CD4-positive, alpha-beta T cell treated with Interleukin-21 for 1 hour (primary cell): Measurements from ENCODE around the gene CPEB3.
"Not testable (repeated sequence)": the region's sequence is repeated elsewhere in the genome, so short reads cannot be mapped to it uniquely, and the experiment has no call there.

ENCODE experiments used
- DNase-seq: peaks from one replicate; pipeline ENCODE4 v3.0.0-alpha.2; 2020

CPEB3 gene

GRCh38 chr10:92134049-92134448, 156.8 kb downstream of the CPEB3 start:
- DNase-seq = not testable (repeated sequence)

GRCh38 chr10:92131275-92131820, 159.5 kb downstream of the CPEB3 start:
- no peak for DNase-seq

- no peak for DNase-seq
These were observed 160.1 kb downstream of the CPEB3 start for GRCh38 chr10:92130622-92131274.

DNA sequence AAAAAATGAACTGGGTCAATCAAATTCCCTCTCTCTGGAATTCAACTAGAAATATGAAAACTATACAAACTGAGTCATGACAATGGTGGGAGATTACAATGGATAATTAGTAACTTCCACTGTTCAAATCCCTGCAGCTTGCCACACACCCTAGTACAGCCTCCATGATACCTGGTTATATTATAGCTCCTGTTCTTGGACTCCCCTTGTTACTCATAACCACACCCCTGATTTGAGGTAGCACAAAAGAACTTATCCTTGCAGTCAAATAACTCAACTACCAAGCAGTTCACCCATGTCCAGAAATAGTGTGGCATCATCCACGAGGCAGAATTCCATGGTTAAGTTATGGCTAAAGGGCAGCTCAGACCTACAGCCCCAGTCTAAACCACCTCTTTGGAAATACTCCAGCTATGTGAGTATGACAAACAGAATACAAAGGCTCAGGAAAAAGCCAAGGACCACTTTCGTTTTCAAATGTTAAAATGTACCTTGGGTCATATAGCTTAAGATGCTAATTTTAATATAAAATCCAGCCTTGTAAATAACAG, 164.7 kb downstream of the CPEB3 start:
- no peak for DNase-seq

- DNase-seq = no peak
These were observed 165.7 kb downstream of the CPEB3 start for GRCh38 chr10:92125144-92125543.

GRCh38 chr10:92124616-92125143, 166.2 kb downstream of the CPEB3 start:
- no peak for DNase-seq

GRCh38 chr10:92124020-92124419, 166.9 kb downstream of the CPEB3 start:
- DNase-seq = no peak

DNA sequence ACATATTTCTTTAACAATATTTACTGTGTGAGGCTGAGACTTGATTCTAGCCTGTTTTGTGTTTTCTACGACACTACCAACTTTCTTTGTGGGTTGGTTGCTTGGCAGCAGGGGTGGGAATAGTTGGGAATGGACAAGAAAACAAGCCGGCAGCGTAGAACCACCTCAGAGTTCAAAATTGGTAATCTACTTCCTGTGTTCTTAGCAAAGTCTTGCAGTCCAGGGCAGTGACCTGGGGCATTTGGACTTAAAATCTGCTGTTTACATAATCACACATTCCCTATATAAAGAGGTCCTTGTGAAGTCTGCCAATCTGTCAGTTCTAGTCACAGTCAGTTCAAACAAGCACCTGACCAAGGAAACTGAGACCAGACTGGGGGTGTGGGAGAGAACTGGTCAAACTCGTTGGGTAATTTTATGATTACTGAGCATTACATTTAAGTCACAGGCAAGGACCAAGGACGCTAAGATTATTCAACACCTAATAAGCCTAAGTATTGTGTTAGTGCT, 167.9 kb downstream of the CPEB3 start:
- DNase-seq = no peak

DNA sequence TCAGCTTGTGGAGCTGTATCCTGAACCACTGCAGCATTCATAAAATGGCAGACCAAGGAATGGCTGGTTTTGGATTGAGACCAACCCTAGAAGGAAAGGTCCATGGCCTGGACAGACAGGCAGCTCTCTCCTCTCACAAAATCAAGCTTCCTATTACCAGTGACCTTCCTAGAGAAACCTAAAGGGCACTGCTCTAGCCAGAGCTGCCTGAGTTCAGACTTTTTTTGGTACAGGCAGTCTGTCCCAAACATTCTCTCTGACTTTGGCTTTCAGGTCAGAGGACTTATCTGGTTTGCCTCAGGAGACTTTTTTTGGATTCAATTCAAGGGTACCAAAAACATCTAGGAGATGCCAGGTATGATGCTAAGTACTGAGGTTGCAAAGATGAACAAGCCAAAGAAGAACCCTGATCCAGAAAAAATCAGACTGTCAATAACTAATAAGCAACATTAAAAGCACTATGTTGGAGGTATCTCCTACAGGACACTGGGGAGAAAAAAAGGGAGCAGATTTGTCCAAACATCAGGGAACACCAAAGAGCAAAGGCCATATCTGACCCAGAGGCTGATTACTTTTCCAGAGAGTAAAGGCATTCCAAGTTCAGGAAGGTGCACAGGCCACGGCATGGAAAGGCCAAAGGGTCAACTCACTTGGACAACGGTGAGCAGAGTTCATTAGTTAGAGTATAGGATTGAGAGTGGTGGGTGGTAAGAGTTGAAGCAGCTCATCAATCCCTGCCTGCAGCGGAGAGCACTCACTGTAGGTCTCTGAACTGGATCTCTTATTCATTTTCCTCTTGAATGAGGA, 169.0 kb downstream of the CPEB3 start:
- no peak for DNase-seq

DNA sequence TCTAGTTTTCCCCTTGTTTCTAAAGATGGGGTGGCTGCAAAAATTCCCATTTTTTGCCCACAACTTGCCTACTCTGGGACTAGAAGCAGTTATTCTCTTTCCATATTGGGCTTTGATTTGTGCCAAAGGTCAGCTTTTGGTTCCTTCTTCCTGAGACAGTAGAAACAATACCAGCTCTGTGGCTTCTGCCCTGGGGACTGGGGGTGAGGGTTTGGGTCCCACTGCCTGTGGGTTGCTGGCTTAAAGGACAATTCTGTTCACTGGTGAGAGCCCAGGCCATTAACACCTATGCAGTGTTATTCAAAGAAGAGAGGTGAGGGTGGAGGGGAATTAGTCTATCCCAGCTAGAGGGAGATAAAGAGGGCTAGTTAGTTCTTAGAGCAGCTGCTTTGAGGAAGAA, 171.5 kb downstream of the CPEB3 start:
- no peak for DNase-seq

DNA sequence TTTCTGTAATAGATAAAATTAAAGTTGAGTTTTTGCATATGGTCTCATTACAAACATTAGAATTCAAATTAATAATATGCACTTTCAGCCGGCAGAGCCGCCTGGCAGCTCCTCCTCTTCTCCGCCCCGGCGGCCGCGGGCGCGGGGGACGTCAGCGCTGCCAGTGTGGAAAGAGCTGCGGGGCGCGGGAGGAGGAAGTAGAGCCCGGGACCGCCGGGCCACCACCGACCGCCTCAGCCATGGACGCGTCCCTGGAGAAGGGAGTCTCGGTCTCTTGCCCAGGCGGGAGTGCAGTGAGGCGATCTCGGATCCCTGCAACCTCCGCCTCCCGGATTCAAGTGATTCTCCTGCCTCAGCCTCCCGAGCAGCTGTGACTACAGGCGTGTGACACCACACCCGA, 176.0 kb downstream of the CPEB3 start:
- DNase-seq = not testable (repeated sequence)

DNA sequence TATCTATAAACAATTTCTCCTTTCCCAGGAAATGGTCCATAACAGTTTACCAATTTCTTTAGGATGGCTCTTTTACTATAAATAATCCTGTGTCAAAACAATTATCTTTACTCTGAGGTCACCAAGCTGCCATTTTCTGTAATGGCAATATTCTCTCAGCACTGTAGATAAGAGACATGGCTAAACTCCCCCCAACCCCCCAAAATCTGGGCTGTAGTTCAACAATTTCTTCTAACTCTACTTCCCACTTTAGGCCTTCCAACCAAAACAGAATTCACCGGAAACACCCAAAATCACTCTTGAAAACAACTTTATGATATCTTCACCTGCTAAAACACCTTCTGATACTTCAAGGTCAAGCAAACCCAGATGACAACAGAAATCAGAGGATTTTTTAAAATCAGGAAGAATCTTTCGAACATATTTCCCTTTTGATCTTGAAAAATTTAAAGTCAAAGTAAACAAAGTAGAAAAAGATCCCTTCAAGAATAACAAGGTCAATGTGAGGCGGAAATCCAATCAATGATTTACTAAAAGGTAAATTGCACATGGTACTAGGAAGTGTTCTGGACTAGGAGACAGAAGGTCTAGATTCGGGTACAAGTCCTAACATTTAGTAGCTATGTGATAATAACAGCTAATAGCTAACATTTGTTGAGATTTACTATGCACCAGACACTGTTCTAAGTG, 176.8 kb downstream of the CPEB3 start:
- DNase-seq = no peak

GRCh38 chr10:92112462-92112861, 178.4 kb downstream of the CPEB3 start:
- DNase-seq = no peak

DNA sequence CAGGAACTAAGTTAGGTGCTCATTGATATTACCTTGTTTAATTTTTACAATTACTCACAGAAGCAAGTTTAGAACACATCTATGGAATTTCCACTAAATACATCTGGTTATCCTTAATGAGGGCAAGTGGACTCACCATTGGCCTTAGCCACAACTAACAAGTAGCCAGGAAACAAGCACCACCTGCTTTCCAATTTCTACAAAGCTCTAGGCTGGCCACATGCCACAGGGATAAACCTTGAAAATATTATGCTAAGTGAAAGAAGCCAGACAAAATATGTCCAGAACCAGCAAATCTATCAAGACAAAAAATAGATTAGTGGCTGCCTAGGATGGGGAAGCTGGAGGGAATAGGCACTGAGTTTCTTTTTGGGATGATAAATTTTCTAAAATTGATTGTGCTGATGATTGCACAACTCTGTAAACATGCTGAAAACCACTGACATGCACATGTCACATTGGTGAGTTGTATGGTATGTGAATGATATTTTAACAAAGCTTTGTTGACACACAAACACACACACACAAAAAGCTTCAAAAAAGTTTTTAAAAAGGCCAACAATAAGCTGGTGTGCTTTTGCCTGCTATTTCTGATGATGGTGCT, 179.4 kb downstream of the CPEB3 start:
- no peak for DNase-seq

GRCh38 chr10:92110039-92110794, 180.7 kb downstream of the CPEB3 start:
- no peak for DNase-seq

- no peak for DNase-seq
These were observed 182.1 kb downstream of the CPEB3 start for GRCh38 chr10:92108747-92109146.

GRCh38 chr10:92108120-92108519, 182.8 kb downstream of the CPEB3 start:
- DNase-seq = no peak

- DNase-seq = no peak
These were observed 187.3 kb downstream of the CPEB3 start for GRCh38 chr10:92103376-92104090.

GRCh38 chr10:92102601-92103213, 188.2 kb downstream of the CPEB3 start:
- no peak for DNase-seq

DNA sequence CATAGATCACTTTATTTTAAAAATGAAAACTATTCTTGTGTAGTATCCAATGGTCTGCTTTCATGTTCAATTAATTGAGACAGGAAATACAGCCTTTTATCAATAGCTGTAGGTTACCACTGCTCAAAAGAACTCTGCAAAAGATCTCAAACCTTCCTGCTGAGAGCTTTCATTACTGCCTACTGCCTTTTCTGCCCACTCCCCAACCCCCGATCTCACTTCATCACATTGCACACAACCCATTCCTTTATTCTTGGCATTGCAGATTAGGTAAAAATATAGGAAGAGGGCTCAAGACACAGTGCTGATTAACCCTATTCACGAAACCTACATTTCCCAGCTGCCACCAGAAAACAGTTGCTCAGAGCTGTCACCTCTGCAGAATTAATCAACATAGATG, 195.9 kb downstream of the CPEB3 start:
- DNase-seq = no peak
